HepG2 (cell line): ENCODE results near the gene ETFB. TPM values are rescaled to one million over a fixed set of nuclear protein-coding genes. Genes with fewer than 3 reads are reported as not detected.
A peak's percentile ranks its signal among the peaks of the same experiment; 100 is the strongest.

Experiments
- BRD4 ChIP-seq: sonication (generic); formaldehyde crosslinking; IDR thresholded peaks from 2 replicates; pipeline ENCODE4 v1.4.0; 2020; ENCODE audit warnings: missing genetic modification reagents
- ERF ChIP-seq: IDR thresholded peaks from 2 replicates; pipeline ENCODE4 v1.6.1; 2018; ENCODE audit warnings: missing biosample characterization, missing genetic modification reagents
- ISL2 ChIP-seq: sonication (generic); formaldehyde crosslinking; IDR thresholded peaks from 2 replicates; pipeline ENCODE4 v1.5.0; 2020; ENCODE audit warnings: missing genetic modification reagents
- KDM5A ChIP-seq: fragments of 200-600 bp; sonication (generic); IDR thresholded peaks from 2 replicates; pipeline ENCODE4 v1.7.0; 2018; ENCODE audit warnings: antibody characterized with exemption, mild to moderate bottlenecking, low read length, borderline replicate concordance
- KLF16 ChIP-seq, 2 experiments: sonication (generic) in 1 of 2; formaldehyde crosslinking in 1 of 2; IDR thresholded peaks; 2 replicates each; pipeline versions ENCODE4 v1.6.1 to v1.8.0; 2016 to 2023; ENCODE audit warnings: missing genetic modification reagents in 2 of 2, missing compliant biosample characterization in 1 of 2
- MIXL1 ChIP-seq: IDR thresholded peaks from 2 replicates; pipeline ENCODE4 v1.6.1; 2016
- PAXIP1 ChIP-seq: sonication (generic); formaldehyde crosslinking; conservative IDR thresholded peaks from 2 replicates; pipeline ENCODE4 v1.4.0; 2020; ENCODE audit warnings: mild to moderate bottlenecking, missing genetic modification reagents, moderate library complexity
- PHF8 ChIP-seq: sonication (generic); formaldehyde crosslinking; IDR thresholded peaks from 2 replicates; pipeline ENCODE4 v1.5.0; 2020; ENCODE audit warnings: missing genetic modification reagents
- REXO4 ChIP-seq: sonication (generic); formaldehyde crosslinking; IDR thresholded peaks from 2 replicates; pipeline ENCODE4 v1.8.0; 2022; ENCODE audit warnings: missing genetic modification reagents, mild to moderate bottlenecking, borderline replicate concordance
- SKI ChIP-seq: fragments of 450-650 bp; IDR thresholded peaks from one replicate; pipeline ENCODE4 v1.6.1; 2018; ENCODE audit warnings: mild to moderate bottlenecking; ENCODE audit not compliant: partially characterized antibody
- THAP11 ChIP-seq: IDR thresholded peaks from 2 replicates; pipeline ENCODE4 v1.6.1; 2016; ENCODE audit warnings: missing biosample characterization, missing genetic modification reagents
- ZNF292 ChIP-seq: sonication (generic); formaldehyde crosslinking; IDR thresholded peaks from 2 replicates; pipeline ENCODE4 v1.8.1; 2022; ENCODE audit warnings: mild to moderate bottlenecking, low read depth, missing genetic modification reagents, borderline replicate concordance
- ZNF629 ChIP-seq: sonication (generic); formaldehyde crosslinking; conservative IDR thresholded peaks from 2 replicates; pipeline ENCODE4 v1.5.0; 2020; ENCODE audit warnings: missing genetic modification reagents
- polyA plus RNA-seq, 8 experiments: library from polyadenylated mRNA; depleted of rRNA in 3 of 8; stranded (reverse) in 7 of 8; unstranded in 1 of 8; fragments of >200 nt; fragmentation: Illumina TruSeq in 4 of 8; extraction: Trizol in 4 of 8; gene quantifications; 2 replicates each; pipeline versions ENCODE4 v1.2.1 to v1.2.3, GENCODE V29; 2011 to 2016; ENCODE audit warnings: low read depth in 4 of 8, missing spikeins in 1 of 8, mixed read lengths in 1 of 8; ENCODE audit not compliant: insufficient read depth in 1 of 8
- total RNA-seq, 5 experiments: library from RNA; depleted of rRNA; stranded (reverse); fragments of >200 nt; fragmentation: Illumina TruSeq; extraction: Trizol; gene quantifications; 2 replicates each; pipeline ENCODE4 v1.2.3, GENCODE V29; 2016; ENCODE audit warnings: low read depth in 1 of 5
- TF ChIP-seq, protein P1 (sequence below): sonication (generic); formaldehyde crosslinking; IDR thresholded peaks from 2 replicates; pipeline ENCODE4 v1.4.0; 2020; ENCODE audit warnings: missing genetic modification reagents
- TF ChIP-seq, protein P2 (sequence below): sonication (generic); formaldehyde crosslinking; IDR thresholded peaks from 2 replicates; pipeline ENCODE4 v1.4.0; 2020; ENCODE audit warnings: missing genetic modification reagents
- TF ChIP-seq, protein P3 (sequence below): IDR thresholded peaks from 2 replicates; pipeline ENCODE4 v1.6.1; 2016; ENCODE audit warnings: missing compliant biosample characterization, missing genetic modification reagents, borderline replicate concordance

Gene ETFB
- total and polyA plus RNA-seq, 2 of the 13 experiments (the other 11 are each of a cell fraction or from before 2014, with no cell fraction given) = 678 to 1,314 TPM

DNA sequence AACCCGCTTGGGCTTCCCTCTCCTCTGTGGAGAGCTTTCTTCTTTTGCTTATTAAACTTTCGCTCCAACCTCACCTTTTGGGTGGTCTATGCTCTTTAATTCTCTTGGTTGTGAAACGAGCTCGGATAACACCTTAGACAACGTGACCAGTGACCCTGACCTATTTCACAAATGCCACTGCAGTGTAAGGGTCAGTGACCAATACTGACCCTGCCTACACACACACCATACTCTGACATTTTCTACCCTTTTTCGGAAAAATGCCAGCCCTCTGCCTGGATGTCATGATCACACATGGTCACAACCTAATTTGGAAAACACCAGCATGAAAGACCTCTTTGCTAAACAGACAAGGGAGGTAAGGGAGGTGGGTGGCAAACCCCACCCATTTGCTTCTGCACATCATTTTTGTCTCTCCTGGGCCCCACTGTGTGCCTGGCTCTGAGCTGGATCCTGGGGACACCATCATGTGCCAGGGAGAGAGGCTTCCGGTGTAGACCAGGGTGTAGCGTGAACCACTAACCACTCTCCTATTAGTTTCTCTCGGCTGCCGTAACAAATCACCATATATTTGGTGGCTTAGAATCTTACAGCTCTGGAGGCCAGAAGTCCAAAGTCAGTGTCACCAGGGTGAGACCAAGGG, 9.9 kb downstream of the ETFB start (continued):
- peak; percentile 85 for TF ChIP-seq PAXIP1
- TF ChIP-seq, protein P1, sequence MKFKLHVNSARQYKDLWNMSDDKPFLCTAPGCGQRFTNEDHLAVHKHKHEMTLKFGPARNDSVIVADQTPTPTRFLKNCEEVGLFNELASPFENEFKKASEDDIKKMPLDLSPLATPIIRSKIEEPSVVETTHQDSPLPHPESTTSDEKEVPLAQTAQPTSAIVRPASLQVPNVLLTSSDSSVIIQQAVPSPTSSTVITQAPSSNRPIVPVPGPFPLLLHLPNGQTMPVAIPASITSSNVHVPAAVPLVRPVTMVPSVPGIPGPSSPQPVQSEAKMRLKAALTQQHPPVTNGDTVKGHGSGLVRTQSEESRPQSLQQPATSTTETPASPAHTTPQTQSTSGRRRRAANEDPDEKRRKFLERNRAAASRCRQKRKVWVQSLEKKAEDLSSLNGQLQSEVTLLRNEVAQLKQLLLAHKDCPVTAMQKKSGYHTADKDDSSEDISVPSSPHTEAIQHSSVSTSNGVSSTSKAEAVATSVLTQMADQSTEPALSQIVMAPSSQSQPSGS (CRISPR knock-in tag) = peak; percentile 62; the same call in 1 of the 2 replicates
- TF ChIP-seq REXO4 (CRISPR knock-in tag) = no peak
- TF ChIP-seq, protein P2, sequence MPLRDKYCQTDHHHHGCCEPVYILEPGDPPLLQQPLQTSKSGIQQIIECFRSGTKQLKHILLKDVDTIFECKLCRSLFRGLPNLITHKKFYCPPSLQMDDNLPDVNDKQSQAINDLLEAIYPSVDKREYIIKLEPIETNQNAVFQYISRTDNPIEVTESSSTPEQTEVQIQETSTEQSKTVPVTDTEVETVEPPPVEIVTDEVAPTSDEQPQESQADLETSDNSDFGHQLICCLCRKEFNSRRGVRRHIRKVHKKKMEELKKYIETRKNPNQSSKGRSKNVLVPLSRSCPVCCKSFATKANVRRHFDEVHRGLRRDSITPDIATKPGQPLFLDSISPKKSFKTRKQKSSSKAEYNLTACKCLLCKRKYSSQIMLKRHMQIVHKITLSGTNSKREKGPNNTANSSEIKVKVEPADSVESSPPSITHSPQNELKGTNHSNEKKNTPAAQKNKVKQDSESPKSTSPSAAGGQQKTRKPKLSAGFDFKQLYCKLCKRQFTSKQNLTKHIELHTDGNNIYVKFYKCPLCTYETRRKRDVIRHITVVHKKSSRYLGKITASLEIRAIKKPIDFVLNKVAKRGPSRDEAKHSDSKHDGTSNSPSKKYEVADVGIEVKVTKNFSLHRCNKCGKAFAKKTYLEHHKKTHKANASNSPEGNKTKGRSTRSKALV (CRISPR knock-in tag) = no peak
- TF ChIP-seq MIXL1 (CRISPR knock-in tag) = peak; percentile 24; the same call in 1 of the 2 replicates
- peak; percentile 57 for TF ChIP-seq THAP11 (CRISPR knock-in tag)
- TF ChIP-seq PHF8 (CRISPR knock-in tag) = peak; percentile 21; the same call in 1 of the 2 replicates
- peak; percentile 80; the same call in 1 of the 2 replicates for TF ChIP-seq BRD4 (CRISPR knock-in tag)
- TF ChIP-seq ZNF292 = no peak
- TF ChIP-seq SKI = peak; percentile 39
- TF ChIP-seq ISL2 (CRISPR knock-in tag) = peak; percentile 83
- TF ChIP-seq ZNF629 (CRISPR knock-in tag) = peak; percentile 43
- peak; percentile 77 for TF ChIP-seq ERF (CRISPR knock-in tag)
- TF ChIP-seq KLF16 (CRISPR knock-in tag; IDR thresholded peaks at IDR 0.05) = 0 out of 4 replicates have a peak, but pooled peaks of 1 of the 2 experiments have one; percentile 39
- no peak for TF ChIP-seq KDM5A
- TF ChIP-seq, protein P3, sequence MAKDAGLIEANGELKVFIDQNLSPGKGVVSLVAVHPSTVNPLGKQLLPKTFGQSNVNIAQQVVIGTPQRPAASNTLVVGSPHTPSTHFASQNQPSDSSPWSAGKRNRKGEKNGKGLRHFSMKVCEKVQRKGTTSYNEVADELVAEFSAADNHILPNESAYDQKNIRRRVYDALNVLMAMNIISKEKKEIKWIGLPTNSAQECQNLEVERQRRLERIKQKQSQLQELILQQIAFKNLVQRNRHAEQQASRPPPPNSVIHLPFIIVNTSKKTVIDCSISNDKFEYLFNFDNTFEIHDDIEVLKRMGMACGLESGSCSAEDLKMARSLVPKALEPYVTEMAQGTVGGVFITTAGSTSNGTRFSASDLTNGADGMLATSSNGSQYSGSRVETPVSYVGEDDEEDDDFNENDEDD = peak; percentile 25; the same call in 1 of the 2 replicates
